ENCODE data around the gene ZFP37. TPM values are rescaled to one million over a fixed set of nuclear protein-coding genes. Genes with fewer than 3 reads are reported as not detected.
A peak's percentile ranks its signal among the peaks of the same experiment; 100 is the strongest.
"Not testable (repeated sequence)": the region's sequence is repeated elsewhere in the genome, so short reads cannot be mapped to it uniquely, and the experiment has no call there.

ZFP37 gene
- total RNA-seq, 6 experiments from 2014 or later: 0.28 to 1.1 (median 0.41) TPM

GRCh38 chr9:113061072-113061850 is 4.7 kb upstream of the ZFP37 start:
- H3K4me3 ChIP-seq; H3K27ac ChIP-seq; ATAC-seq; intact Hi-C loops (cut with DNase I); H3K9me3 ChIP-seq; H3K27me3 ChIP-seq; H3K36me3 ChIP-seq; H3K4me1 ChIP-seq: not testable (repeated sequence)
- DNase-seq: peak in 2 of 3 donors; percentile 46 to 49
- 47% methylated on average over 23 of the region's 33 CpGs for WGBS (ENCODE audit: insufficient coverage, low coverage, low lambda C conversion rate, missing lambda C conversion rate)

GRCh38 chr9:113059581-113060284 is 3.2 kb upstream of the ZFP37 start:
- DNase-seq: peak; percentile 27 to 52 (median 49)
- 23% methylated on average over 35 of the region's 61 CpGs for WGBS (ENCODE audit: insufficient coverage, low coverage, low lambda C conversion rate, missing lambda C conversion rate)
- intact Hi-C loops (cut with DNase I); H3K27me3 ChIP-seq; H3K36me3 ChIP-seq; ATAC-seq; H3K4me3 ChIP-seq; H3K27ac ChIP-seq; H3K4me1 ChIP-seq; H3K9me3 ChIP-seq: not testable (repeated sequence)

GRCh38 chr9:113057193-113057592 is 669 bp upstream of the ZFP37 start:
- Histone ChIP-seq H3K27ac (no peak overlapping the region), H3K36me3 (no peaks in the 10 kb centered on the region), H3K27me3 (peaks cover 0 to 4% of the 10 kb centered on the region in 2 donors), H3K9me3 (peaks cover 0 to 7% (median 2%) of the 10 kb centered on the region in 4 donors), H3K4me1 (no peaks in the 10 kb centered on the region), H3K4me3 (peak overlapping the region; percentile 43 to 74 (median 57))
- TF ChIP-seq POLR2A (IDR thresholded peaks at IDR 0.05): no peak
- no peak for TF ChIP-seq CTCF (IDR thresholded peaks at IDR 0.05)
- DNase-seq (no peak), ATAC-seq (no peak)
- intact Hi-C loops (cut with DNase I): no loop called here
- 35% methylated on average over 5 of the region's 5 CpGs for WGBS (ENCODE audit: insufficient coverage, low coverage, low lambda C conversion rate, missing lambda C conversion rate)

- TF ChIP-seq POLR2A (IDR thresholded peaks at IDR 0.05): no peak
- no peak for TF ChIP-seq CTCF (IDR thresholded peaks at IDR 0.05)
- intact Hi-C loops (cut with DNase I): no loop called here
- Histone ChIP-seq H3K4me1 (no peaks in the 10 kb centered on the region), H3K27ac (no peak overlapping the region), H3K36me3 (peaks cover 0 to 14% (median 2%) of the 10 kb centered on the region in 4 donors), H3K4me3 (no peak overlapping the region), H3K27me3 (no peaks in the 10 kb centered on the region), H3K9me3 (peaks cover 2 to 77% (median 18%) of the 10 kb centered on the region in 4 donors)
- 83% methylated on average over 3 of the region's 4 CpGs for WGBS (ENCODE audit: insufficient coverage, low coverage, low lambda C conversion rate, missing lambda C conversion rate)
- ATAC-seq: no peak
- no peak for DNase-seq
Measured at GRCh38 chr9:113042884-113043657, 13.5 kb downstream of the ZFP37 start.

- WGBS (ENCODE audit: insufficient coverage, low coverage, low lambda C conversion rate, missing lambda C conversion rate): 44% methylated on average over 1 of the region's 1 CpG
- no peak for ATAC-seq
- Histone ChIP-seq H3K27ac (no peak overlapping the region), H3K4me3 (no peak overlapping the region), H3K4me1 (no peaks in the 10 kb centered on the region), H3K9me3 (peaks cover 0 to 9% (median 0%) of the 10 kb centered on the region in 4 donors), H3K27me3 (no peaks in the 10 kb centered on the region), H3K36me3 (no peaks in the 10 kb centered on the region)
- DNase-seq: no peak
- intact Hi-C loops (cut with DNase I): no loop called here
- TF ChIP-seq CTCF (IDR thresholded peaks at IDR 0.05) (no peak), POLR2A (IDR thresholded peaks at IDR 0.05) (no peak)
Measured at GRCh38 chr9:113026200-113026599, 30.3 kb downstream of the ZFP37 start.

All from right lobe of liver (tissue), 6 donors.